HEK293T (cell line): Measurements from ENCODE around the gene MPP4.

Experiments
- CTCF ChIA-PET: fragments of 350-600 bp; formaldehyde crosslinking; extraction: SDS; loops from one replicate; lab custom pipeline; 2021; ENCODE audit warnings: antibody characterized with exemption, inconsistent platforms; lab: Yijun Ruan, JAX
- POLR2A ChIA-PET: fragments of 350-600 bp; formaldehyde crosslinking; extraction: SDS; loops from one replicate; lab custom pipeline; 2020; ENCODE audit warnings: antibody characterized with exemption, inconsistent platforms; lab: Yijun Ruan, JAX
- DNase-seq: peaks from one replicate; pipeline ENCODE4 v3.0.0; 2012; ENCODE audit warnings: mixed read lengths; ENCODE audit errors: extremely low spot score
- ARNT ChIP-seq: fragments of 450-650 bp; IDR thresholded peaks from 2 replicates; pipeline ENCODE4 v1.6.1; 2017; ENCODE audit warnings: mild to moderate bottlenecking
- BHLHE40 ChIP-seq: fragments of 450-650 bp; IDR thresholded peaks from 2 replicates; pipeline ENCODE4 v1.6.1; 2016; ENCODE audit warnings: mild to moderate bottlenecking, moderate library complexity, borderline replicate concordance
- CTBP1 ChIP-seq: fragments of 450-650 bp; IDR thresholded peaks from 2 replicates; pipeline ENCODE4 v1.6.1; 2016; ENCODE audit warnings: borderline replicate concordance
- ELF4 ChIP-seq: fragments of 450-650 bp; IDR thresholded peaks from 2 replicates; pipeline ENCODE4 v1.6.1; 2017; ENCODE audit warnings: antibody characterized with exemption
- FOXA1 ChIP-seq: fragments of 450-650 bp; IDR thresholded peaks from 2 replicates; pipeline ENCODE4 v1.6.1; 2016; ENCODE audit warnings: mild to moderate bottlenecking
- FOXK2 ChIP-seq: fragments of 450-650 bp; IDR thresholded peaks from 2 replicates; pipeline ENCODE4 v1.6.1; 2016; ENCODE audit warnings: mild to moderate bottlenecking
- FOXM1 ChIP-seq: fragments of 450-650 bp; IDR thresholded peaks from 2 replicates; pipeline ENCODE4 v1.6.1; 2017; ENCODE audit warnings: mild to moderate bottlenecking, borderline replicate concordance
- HDGF ChIP-seq: fragments of 450-650 bp; IDR thresholded peaks from 2 replicates; pipeline ENCODE4 v1.6.1; 2017; ENCODE audit warnings: antibody characterized with exemption, borderline replicate concordance
- L3MBTL2 ChIP-seq: fragments of 450-650 bp; conservative IDR thresholded peaks from 2 replicates; pipeline ENCODE4 v1.6.1; 2016; ENCODE audit warnings: mild to moderate bottlenecking
- LEF1 ChIP-seq: fragments of 450-650 bp; IDR thresholded peaks from 2 replicates; pipeline ENCODE4 v1.6.1; 2017; ENCODE audit warnings: mild to moderate bottlenecking, borderline replicate concordance
- NFRKB ChIP-seq: fragments of 450-650 bp; IDR thresholded peaks from 2 replicates; pipeline ENCODE4 v1.6.1; 2016; ENCODE audit warnings: mild to moderate bottlenecking, moderate library complexity
- SP1 ChIP-seq: fragments of 450-650 bp; IDR thresholded peaks from 2 replicates; pipeline ENCODE4 v1.6.1; 2017
- SUZ12 ChIP-seq: fragments of 450-650 bp; IDR thresholded peaks from 2 replicates; pipeline ENCODE4 v1.6.1; 2016; ENCODE audit warnings: mild to moderate bottlenecking
- TARDBP ChIP-seq: fragments of 450-650 bp; IDR thresholded peaks from 2 replicates; pipeline ENCODE4 v1.6.1; 2016
- ZNF384 ChIP-seq: fragments of 450-650 bp; IDR thresholded peaks from 2 replicates; pipeline ENCODE4 v1.6.1; 2016
- TF ChIP-seq, protein P1 (sequence below): fragments of 450-650 bp; IDR thresholded peaks from 2 replicates; pipeline ENCODE4 v1.6.1; 2016

The MPP4 gene

DNA sequence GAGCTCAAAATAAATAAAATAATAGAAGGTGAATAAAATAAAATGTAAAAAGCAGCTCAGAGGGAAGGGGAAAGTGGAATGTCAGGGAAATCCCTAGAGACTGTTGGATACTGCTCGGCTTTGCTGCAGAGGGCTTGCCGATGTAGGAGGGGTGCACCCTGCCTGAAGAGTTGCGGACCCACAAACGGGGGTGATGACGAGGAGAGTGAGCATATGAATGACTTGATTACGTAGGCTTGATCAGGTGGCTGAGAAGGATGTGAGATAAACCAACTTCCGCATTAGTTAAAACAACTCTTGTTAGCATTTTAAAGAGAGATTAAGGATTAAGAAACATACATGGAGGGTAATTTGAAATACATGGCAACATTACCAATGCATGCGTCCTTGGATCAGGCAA, 34.1 kb downstream of the MPP4 start:
- POLR2A ChIA-PET: no interaction called here
- DNase-seq: no peak
- CTCF ChIA-PET: no interaction called here
- TF ChIP-seq ARNT (no peak), L3MBTL2 (no peak), FOXM1 (no peak), ELF4 (no peak), BHLHE40 (no peak), TARDBP (no peak), SP1 (no peak), FOXK2 (no peak), LEF1 (no peak), NFRKB (no peak), SUZ12 (no peak), FOXA1 (no peak), HDGF (no peak), ZNF384 (no peak), CTBP1 (no peak)
- TF ChIP-seq, protein P1, sequence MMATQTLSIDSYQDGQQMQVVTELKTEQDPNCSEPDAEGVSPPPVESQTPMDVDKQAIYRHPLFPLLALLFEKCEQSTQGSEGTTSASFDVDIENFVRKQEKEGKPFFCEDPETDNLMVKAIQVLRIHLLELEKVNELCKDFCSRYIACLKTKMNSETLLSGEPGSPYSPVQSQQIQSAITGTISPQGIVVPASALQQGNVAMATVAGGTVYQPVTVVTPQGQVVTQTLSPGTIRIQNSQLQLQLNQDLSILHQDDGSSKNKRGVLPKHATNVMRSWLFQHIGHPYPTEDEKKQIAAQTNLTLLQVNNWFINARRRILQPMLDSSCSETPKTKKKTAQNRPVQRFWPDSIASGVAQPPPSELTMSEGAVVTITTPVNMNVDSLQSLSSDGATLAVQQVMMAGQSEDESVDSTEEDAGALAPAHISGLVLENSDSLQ: no peak

DNA sequence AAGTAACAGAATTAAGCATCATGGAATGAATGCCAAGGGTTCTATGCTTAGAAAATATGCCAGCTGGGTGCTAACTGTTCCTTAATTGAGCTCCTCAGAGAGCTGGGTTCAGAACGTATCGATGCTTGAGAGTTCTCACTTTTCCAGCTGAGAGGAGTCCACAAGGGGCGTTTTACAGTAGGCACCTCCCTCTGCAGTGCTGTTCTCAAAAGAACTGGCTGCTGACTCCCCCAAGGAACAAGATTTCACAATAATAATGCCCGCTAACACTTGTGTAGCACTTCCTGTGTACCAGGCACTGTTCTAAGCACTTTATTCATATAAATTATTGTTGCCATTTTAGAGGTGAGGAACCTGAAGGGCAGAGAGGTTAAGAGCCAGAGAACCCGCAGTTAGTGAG, 37.1 kb downstream of the MPP4 start:
- ChIA-PET CTCF (no interaction called here), POLR2A (no interaction called here)
- DNase-seq: no peak
- TF ChIP-seq FOXK2 (no peak), ARNT (no peak), NFRKB (no peak), CTBP1 (no peak), BHLHE40 (no peak), LEF1 (no peak), SP1 (no peak), ZNF384 (no peak)
- TF ChIP-seq, protein P1: no peak

DNA sequence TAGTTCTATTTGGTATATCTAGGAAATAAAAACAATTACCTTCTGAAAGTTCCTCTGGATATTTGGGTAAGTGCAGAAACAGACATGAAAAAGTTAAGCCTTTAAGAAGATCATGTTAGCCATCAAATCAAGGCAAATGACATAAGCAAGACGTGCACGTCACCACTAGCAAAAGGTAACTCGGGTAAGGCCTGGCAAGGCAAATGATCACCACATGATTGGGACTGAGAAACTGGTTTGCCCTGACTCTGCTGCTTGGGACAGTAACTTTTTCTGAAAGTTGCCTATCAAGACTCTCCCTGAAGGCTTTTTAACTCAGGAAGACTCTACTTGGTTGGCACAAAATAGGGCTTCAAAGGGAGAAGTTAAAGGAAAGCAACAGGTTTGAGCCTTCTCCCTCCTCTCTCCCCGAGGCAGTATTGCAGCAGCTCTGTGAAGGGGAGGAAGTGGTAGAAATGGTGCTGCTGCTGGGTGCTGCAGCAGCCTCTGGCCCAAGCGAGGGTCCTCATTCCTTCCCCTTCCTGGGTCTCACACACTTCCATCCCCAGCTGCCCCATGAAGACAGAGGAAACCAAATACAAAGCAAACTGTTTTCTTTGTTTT, 38.0 kb downstream of the MPP4 start:
- ChIA-PET CTCF (no interaction called here), POLR2A (no interaction called here)
- no peak for DNase-seq
- TF ChIP-seq SUZ12: no peak
- no peak for TF ChIP-seq BHLHE40
- no peak for TF ChIP-seq SP1
- TF ChIP-seq TARDBP: no peak
- no peak for TF ChIP-seq FOXM1
- no peak for TF ChIP-seq ZNF384
- no peak for TF ChIP-seq FOXK2
- TF ChIP-seq LEF1: no peak
- no peak for TF ChIP-seq FOXA1

DNA sequence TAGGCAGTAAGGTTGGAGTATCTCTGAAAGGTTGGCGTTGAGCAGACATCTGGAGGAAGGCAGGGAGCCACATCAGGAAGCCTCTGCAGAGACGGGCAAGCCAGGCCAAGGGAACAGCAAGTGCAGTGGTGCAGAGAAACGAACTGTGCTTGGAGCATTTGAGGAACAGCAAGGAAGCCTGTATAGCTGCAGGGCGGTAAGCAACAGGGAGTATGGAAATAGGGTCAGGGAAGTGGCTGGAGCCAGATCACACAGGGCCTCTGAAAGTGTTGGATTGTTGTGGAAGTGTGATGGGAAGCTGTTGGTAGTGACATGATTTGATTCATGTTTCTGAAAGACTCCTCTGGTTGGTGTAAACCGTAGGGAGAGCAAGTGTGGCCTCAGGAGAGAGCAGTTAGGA, 41.7 kb downstream of the MPP4 start:
- ChIA-PET POLR2A (interaction anchor here (0.6 to 1.1 kb wide), 2 partner anchors 14 to 124 kb away, joined by 3 read pairs; partner anchors contain the start of gene ALS2), CTCF (no interaction called here)
- DNase-seq: no peak
- TF ChIP-seq, protein P1: no peak
- TF ChIP-seq ARNT: no peak
- TF ChIP-seq LEF1: no peak
- TF ChIP-seq NFRKB: no peak
- no peak for TF ChIP-seq SUZ12
- TF ChIP-seq FOXM1: no peak
- TF ChIP-seq SP1: no peak
- no peak for TF ChIP-seq HDGF
- no peak for TF ChIP-seq ZNF384
- TF ChIP-seq L3MBTL2: no peak
- no peak for TF ChIP-seq CTBP1
- no peak for TF ChIP-seq FOXA1
- TF ChIP-seq FOXK2: no peak
- TF ChIP-seq ELF4: no peak

DNA sequence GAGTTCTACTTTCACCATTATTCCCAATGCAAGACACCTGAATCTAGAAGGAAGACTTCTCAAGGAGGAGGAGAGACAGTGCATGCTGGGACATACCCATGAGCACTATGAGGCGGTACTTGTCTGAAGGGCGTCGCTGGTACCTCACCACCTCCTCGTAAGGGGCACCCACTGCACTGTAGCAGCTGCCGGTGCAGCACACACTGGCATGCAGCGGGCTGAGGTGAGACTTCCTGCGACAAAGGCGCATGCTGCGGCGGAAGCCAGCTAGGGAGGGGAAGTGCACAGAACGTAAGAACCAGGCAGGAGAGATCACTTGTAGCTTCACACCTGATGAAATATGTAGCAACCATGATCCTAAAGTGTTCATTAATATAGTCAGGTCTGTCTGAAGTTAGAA, 42.3 kb downstream of the MPP4 start:
- no peak for DNase-seq
- ChIA-PET POLR2A (no interaction called here), CTCF (no interaction called here)
- TF ChIP-seq CTBP1: no peak

DNA sequence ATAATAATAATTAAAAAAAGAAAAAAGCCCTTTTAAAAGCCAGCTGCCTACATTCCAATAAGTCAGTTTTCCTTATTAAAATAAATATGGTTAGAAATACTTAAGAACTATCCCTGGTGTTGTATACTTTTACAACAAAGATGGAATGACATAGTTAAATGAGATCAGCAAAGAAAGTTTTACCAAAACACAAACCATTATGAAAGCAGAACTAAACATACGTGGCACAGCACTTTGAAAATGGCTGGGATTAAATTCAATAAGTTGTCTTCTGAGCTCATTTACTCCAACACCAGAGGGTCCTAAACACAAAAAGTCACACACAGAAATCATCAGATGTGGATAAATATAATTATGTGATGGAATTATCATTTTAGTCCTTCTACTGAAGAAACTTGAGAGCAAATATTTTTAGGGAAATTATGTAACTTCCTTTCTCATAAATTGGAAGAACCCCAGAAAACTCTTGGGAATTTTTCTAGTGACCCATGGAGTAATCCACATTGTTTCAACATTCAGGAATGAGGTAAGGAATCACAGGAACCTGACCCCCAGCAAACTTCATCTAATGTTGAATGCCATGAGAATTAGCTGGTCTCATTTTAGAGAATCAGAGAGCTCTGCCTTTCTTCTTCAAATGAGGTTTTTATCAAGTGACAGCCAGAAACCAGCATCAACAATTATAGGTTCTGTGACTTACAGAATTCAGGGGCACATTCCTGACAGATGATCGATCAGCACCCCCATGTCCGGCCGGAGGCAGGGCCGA, 43.6 kb downstream of the MPP4 start:
- CTCF ChIA-PET: no interaction called here
- POLR2A ChIA-PET: no interaction called here
- TF ChIP-seq, protein P1: no peak
- TF ChIP-seq ZNF384: no peak
- TF ChIP-seq HDGF: no peak
- no peak for TF ChIP-seq FOXA1
- no peak for DNase-seq
